ENCODE measurements around the gene RHOV. TPM values are rescaled to one million over a fixed set of nuclear protein-coding genes. Genes with fewer than 3 reads are reported as not detected.

The RHOV gene
- total and polyA plus RNA-seq, 10 of the 15 experiments (the other 5 are each of a cell fraction or from before 2014, with no cell fraction given), result 0.24 to 39.3 (median 9.3) TPM

DNA sequence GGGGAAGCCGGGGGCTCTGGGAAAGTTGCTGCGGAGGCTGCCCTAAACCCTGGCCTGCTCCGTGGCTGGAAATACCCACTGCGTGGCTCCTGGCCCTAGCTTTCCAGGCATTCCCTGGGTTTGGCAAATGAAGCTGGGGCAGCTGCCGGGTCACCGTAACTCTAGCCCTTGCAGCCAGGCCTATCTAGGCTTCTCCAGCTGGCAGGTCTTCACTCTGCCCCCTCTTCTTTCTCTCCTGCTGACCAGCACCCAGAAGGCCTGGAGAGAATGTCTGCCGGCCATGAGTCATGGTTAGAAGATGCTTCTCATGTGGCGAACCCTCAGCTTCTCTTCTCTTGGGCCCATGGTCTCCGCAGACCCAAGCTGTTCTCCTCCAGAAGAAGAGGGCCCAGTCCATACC is 49.5 kb upstream of the RHOV start:
- H3K4me2 ChIP-seq (ENCODE audit: control insufficient read depth, insufficient read depth), result no peak overlapping the region
- H3K9ac ChIP-seq (ENCODE audit: control insufficient read depth, insufficient read depth, low read length), result no peak overlapping the region
- DNase-seq (ENCODE audit: low read depth, low spot score) (no peak), FAIRE-seq (no peak), ATAC-seq (no peak)
- in situ Hi-C loops (cut with MboI), result loop anchor here (5.0 kb wide), 1 partner anchor 99 kb away; no protein-coding TSS in a partner anchor
- ChIA-PET SMC1A (ENCODE audit: uncharacterized antibody, unreplicated experiment) (no interaction called here), POLR2A (no interaction called here), RAD21 (ENCODE audit: unreplicated experiment) (interaction anchor here (1.0 kb wide), 1 partner anchor 19 kb away, joined by 3 read pairs; no protein-coding TSS in a partner anchor), CTCF (interaction anchor here (1.6 to 3.8 kb wide), 2 partner anchors 9 to 18 kb away, joined by 3 to 18 read pairs; no protein-coding TSS in a partner anchor)
- H2AFZ ChIP-seq (ENCODE audit: control insufficient read depth, low read depth, low read length), result no peak overlapping the region
- 49% methylated on average over 9 of the region's 9 CpGs for WGBS (ENCODE audit: insufficient coverage, insufficient replicate concordance, low lambda C conversion rate, missing lambda C conversion rate)
- H3K79me2 ChIP-seq (ENCODE audit: control insufficient read depth, insufficient read depth, low read length), result no peaks in the 10 kb centered on the region
- no TSS peak for BruUV-seq (replicated peaks)
- H4K20me1 ChIP-seq (ENCODE audit: control insufficient read depth, insufficient read depth), result no peaks in the 10 kb centered on the region
- H3K36me3 ChIP-seq (ENCODE audit: control insufficient read depth in 2 of 2, insufficient read depth in 2 of 2, low read length in 1 of 2), result no peaks in the 10 kb centered on the region
- no peak overlapping the region for H3K27ac ChIP-seq (ENCODE audit: control insufficient read depth, insufficient read depth)
- no peak overlapping the region for H3K4me3 ChIP-seq
- H3K9me3 ChIP-seq (replicated peaks; ENCODE audit: control insufficient read depth, insufficient read depth, low read length), result no peaks in the 10 kb centered on the region
- H3K4me1 ChIP-seq (ENCODE audit: control insufficient read depth, insufficient read depth, low read length), result peaks cover 11% of the 10 kb centered on the region
- peaks cover 15 to 25% of the 10 kb centered on the region in 2 experiments for H3K27me3 ChIP-seq (replicated peaks in 1 of 2; ENCODE audit: control insufficient read depth in 2 of 2, insufficient read depth in 2 of 2, low read length in 1 of 2)
- TF ChIP-seq NBN (IDR thresholded peaks at IDR 0.05) (no peak), GABPA (IDR thresholded peaks at IDR 0.05; ENCODE audit: low read depth) (no peak), NFYB (IDR thresholded peaks at IDR 0.05; ENCODE audit: insufficient read depth, low read depth, low read length) (no peak), NR2F1 (conservative IDR thresholded peaks at IDR 0.05) (no peak), POLR2AphosphoS2 (IDR thresholded peaks at IDR 0.05; ENCODE audit: low read depth, low read length) (no peak), POU2F2 (IDR thresholded peaks at IDR 0.05; ENCODE audit: borderline replicate concordance, low read depth, low read length) (no peak)
- TF ChIP-seq, protein P1, sequence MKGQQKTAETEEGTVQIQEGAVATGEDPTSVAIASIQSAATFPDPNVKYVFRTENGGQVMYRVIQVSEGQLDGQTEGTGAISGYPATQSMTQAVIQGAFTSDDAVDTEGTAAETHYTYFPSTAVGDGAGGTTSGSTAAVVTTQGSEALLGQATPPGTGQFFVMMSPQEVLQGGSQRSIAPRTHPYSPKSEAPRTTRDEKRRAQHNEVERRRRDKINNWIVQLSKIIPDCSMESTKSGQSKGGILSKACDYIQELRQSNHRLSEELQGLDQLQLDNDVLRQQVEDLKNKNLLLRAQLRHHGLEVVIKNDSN (IDR thresholded peaks at IDR 0.05; ENCODE audit: borderline replicate concordance, extremely low read length, insufficient read depth, low read depth, low read length), result no peak
- intact Hi-C loops (cut with micrococcal nuclease; ENCODE audit: unreplicated experiment), result no loop called here

DNA sequence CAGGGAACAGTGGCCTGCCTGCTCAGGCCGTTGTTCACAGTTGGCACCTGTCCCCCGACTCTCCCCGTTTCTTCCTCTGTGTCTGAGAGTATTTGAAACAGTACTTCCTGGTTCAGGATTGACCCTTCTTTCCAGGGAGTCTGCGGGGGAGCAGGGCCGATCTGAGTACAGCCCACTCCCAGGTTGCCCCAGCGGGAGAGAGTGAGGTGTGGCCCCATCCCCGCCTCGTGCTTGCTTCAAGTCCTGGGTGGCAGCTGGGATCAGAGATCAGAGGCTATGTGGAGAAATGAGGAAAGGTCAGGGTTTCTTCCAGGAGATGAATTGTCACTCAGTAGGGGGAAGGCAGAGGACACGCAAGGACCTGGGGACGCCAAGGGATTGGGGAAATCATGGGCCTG is 48.6 kb upstream of the RHOV start:
- Histone ChIP-seq H3K27ac (ENCODE audit: control insufficient read depth, insufficient read depth) (no peak overlapping the region), H3K9me3 (replicated peaks; ENCODE audit: control insufficient read depth, insufficient read depth, low read length) (no peaks in the 10 kb centered on the region), H3K4me2 (ENCODE audit: control insufficient read depth, insufficient read depth) (no peak overlapping the region), H3K79me2 (ENCODE audit: control insufficient read depth, insufficient read depth, low read length) (no peaks in the 10 kb centered on the region), H2AFZ (ENCODE audit: control insufficient read depth, low read depth, low read length) (no peak overlapping the region), H3K36me3 (ENCODE audit: control insufficient read depth in 2 of 2, insufficient read depth in 2 of 2, low read length in 1 of 2) (no peaks in the 10 kb centered on the region), H3K4me3 (no peak overlapping the region), H3K9ac (ENCODE audit: control insufficient read depth, insufficient read depth, low read length) (no peak overlapping the region), H3K27me3 (replicated peaks in 1 of 2; ENCODE audit: control insufficient read depth in 2 of 2, insufficient read depth in 2 of 2, low read length in 1 of 2) (peaks cover 12 to 22% of the 10 kb centered on the region in 2 experiments), H4K20me1 (ENCODE audit: control insufficient read depth, insufficient read depth) (no peaks in the 10 kb centered on the region), H3K4me1 (ENCODE audit: control insufficient read depth, insufficient read depth, low read length) (peaks cover 8% of the 10 kb centered on the region; the same call in 1 of the 2 replicates)
- FAIRE-seq (no peak), ATAC-seq (no peak), DNase-seq (ENCODE audit: low read depth, low spot score) (no peak)
- POLR2A ChIA-PET, result no interaction called here
- RAD21 ChIA-PET (ENCODE audit: unreplicated experiment), result no interaction called here
- in situ Hi-C loops (cut with MboI), result loop anchor here (5.0 kb wide), 1 partner anchor 100 kb away; no protein-coding TSS in a partner anchor
- SMC1A ChIA-PET (ENCODE audit: uncharacterized antibody, unreplicated experiment), result no interaction called here
- BruUV-seq (replicated peaks), result no TSS peak
- intact Hi-C loops (cut with micrococcal nuclease; ENCODE audit: unreplicated experiment), result no loop called here
- CTCF ChIA-PET, result interaction anchor here (3.8 kb wide), 1 partner anchor 18 kb away, joined by 18 read pairs; no protein-coding TSS in a partner anchor
- WGBS (ENCODE audit: insufficient coverage, insufficient replicate concordance, low lambda C conversion rate, missing lambda C conversion rate), result 43% methylated on average over 10 of the region's 10 CpGs
- TF ChIP-seq RFX5 (IDR thresholded peaks at IDR 0.05; ENCODE audit: low read depth, low read length), result no peak
- TF ChIP-seq HDAC6 (IDR thresholded peaks at IDR 0.05; ENCODE audit: unreplicated experiment), result no peak
- TF ChIP-seq, protein P2, sequence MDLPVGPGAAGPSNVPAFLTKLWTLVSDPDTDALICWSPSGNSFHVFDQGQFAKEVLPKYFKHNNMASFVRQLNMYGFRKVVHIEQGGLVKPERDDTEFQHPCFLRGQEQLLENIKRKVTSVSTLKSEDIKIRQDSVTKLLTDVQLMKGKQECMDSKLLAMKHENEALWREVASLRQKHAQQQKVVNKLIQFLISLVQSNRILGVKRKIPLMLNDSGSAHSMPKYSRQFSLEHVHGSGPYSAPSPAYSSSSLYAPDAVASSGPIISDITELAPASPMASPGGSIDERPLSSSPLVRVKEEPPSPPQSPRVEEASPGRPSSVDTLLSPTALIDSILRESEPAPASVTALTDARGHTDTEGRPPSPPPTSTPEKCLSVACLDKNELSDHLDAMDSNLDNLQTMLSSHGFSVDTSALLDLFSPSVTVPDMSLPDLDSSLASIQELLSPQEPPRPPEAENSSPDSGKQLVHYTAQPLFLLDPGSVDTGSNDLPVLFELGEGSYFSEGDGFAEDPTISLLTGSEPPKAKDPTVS (IDR thresholded peaks at IDR 0.05; ENCODE audit: low read depth, low read length), result no peak
- TF ChIP-seq POLR2AphosphoS5 (IDR thresholded peaks at IDR 0.05; ENCODE audit: low read length), result no peak
- no peak for TF ChIP-seq POLR2AphosphoS2 (IDR thresholded peaks at IDR 0.05; ENCODE audit: low read depth, low read length)
